WTC11 (cell line): ENCODE measurements around the gene PF4V1. TPM values are rescaled to one million over a fixed set of nuclear protein-coding genes. Genes with fewer than 3 reads are reported as not detected.

Experiments
- ATAC-seq: fragments of 200-7000 bp; cut with Tn5 transposase; 2 replicates; pipeline ENCODE4 v1.10.0; 2021; ENCODE audit warnings: mild to moderate bottlenecking, moderate library complexity
- CTCF ChIA-PET: fragments of 300-600 bp; sonication (Branson Sonifier 250); formaldehyde crosslinking; loops from one replicate; lab custom pipeline; 2021; ENCODE audit warnings: antibody characterized with exemption; lab: Charles Lee
- POLR2A ChIA-PET: fragments of 350-600 bp; sonication (Branson Sonifier 250); formaldehyde crosslinking; loops from one replicate; lab custom pipeline; 2021; ENCODE audit warnings: antibody characterized with exemption; lab: Charles Lee
- DNase-seq: peaks from one replicate; pipeline ENCODE4 v3.0.0; 2021; ENCODE audit warnings: low spot score
- H3K27ac Mint-ChIP-seq: 2 replicates; pipeline ENCODE4 v1.8.0; 2021; ENCODE audit warnings: mixed read lengths
- H3K27me3 Mint-ChIP-seq: 2 replicates; pipeline ENCODE4 v1.8.0; 2021; ENCODE audit warnings: low read depth, mild to moderate bottlenecking, moderate library complexity, mixed read lengths
- H3K36me3 Mint-ChIP-seq: 2 replicates; pipeline ENCODE4 v1.8.0; 2021; ENCODE audit warnings: mixed read lengths
- H3K4me1 Mint-ChIP-seq: 2 replicates; pipeline ENCODE4 v1.8.0; 2022; ENCODE audit warnings: mixed read lengths
- H3K4me3 Mint-ChIP-seq: 2 replicates; pipeline ENCODE4 v1.8.0; 2021; ENCODE audit warnings: mild to moderate bottlenecking, moderate library complexity, mixed read lengths
- H3K9me3 Mint-ChIP-seq: 2 replicates; pipeline ENCODE4 v1.8.0; 2021; ENCODE audit warnings: mixed read lengths
- FOXK1 ChIP-seq: sonication (generic); formaldehyde crosslinking; IDR thresholded peaks from 2 replicates; pipeline ENCODE4 v1.8.0; 2022; ENCODE audit warnings: mild to moderate bottlenecking, moderate library complexity, missing genetic modification reagents
- JAZF1 ChIP-seq: fragments of 250-450 bp; sonication (Bioruptor Pico); IDR thresholded peaks from 2 replicates; pipeline ENCODE4 v1.9.0; 2021; ENCODE audit warnings: moderate library complexity, mild to moderate bottlenecking, inconsistent platforms
- MXD4 ChIP-seq: fragments of 250-450 bp; sonication (Bioruptor Pico); IDR thresholded peaks from 2 replicates; pipeline ENCODE4 v1.8.0; 2021; ENCODE audit warnings: mild to moderate bottlenecking, moderate library complexity, borderline replicate concordance
- MYBL2 ChIP-seq: sonication (generic); formaldehyde crosslinking; IDR thresholded peaks from 2 replicates; pipeline ENCODE4 v1.8.1; 2023; ENCODE audit warnings: mild to moderate bottlenecking, moderate library complexity, missing genetic modification reagents
- NFE2L1 ChIP-seq: sonication (generic); formaldehyde crosslinking; IDR thresholded peaks from 2 replicates; pipeline ENCODE4 v1.8.1; 2023; ENCODE audit warnings: missing genetic modification reagents
- PRRX2 ChIP-seq: fragments of 250-450 bp; sonication (Bioruptor Pico); IDR thresholded peaks from 2 replicates; pipeline ENCODE4 v1.8.0; 2021; ENCODE audit warnings: mild to moderate bottlenecking
- SMAD3 ChIP-seq: sonication (generic); formaldehyde crosslinking; IDR thresholded peaks from 2 replicates; pipeline ENCODE4 v1.8.0; 2022; ENCODE audit warnings: missing genetic modification reagents, mild to moderate bottlenecking, borderline replicate concordance
- SMAD4 ChIP-seq: sonication (generic); formaldehyde crosslinking; IDR thresholded peaks from 2 replicates; pipeline ENCODE4 v1.8.0; 2022; ENCODE audit warnings: mild to moderate bottlenecking, missing genetic modification reagents
- TEAD4 ChIP-seq: sonication (generic); formaldehyde crosslinking; IDR thresholded peaks from 2 replicates; pipeline ENCODE4 v1.8.0; 2022; ENCODE audit warnings: mild to moderate bottlenecking, missing genetic modification reagents
- ZNF121 ChIP-seq: sonication (generic); formaldehyde crosslinking; IDR thresholded peaks from 2 replicates; pipeline ENCODE4 v1.8.0; 2023; ENCODE audit warnings: missing genetic modification reagents
- total RNA-seq: library from RNA; stranded (reverse); gene quantifications from 3 replicates; pipeline ENCODE4 v1.2.3, GENCODE V29; 2021
- TF ChIP-seq, protein P1 (sequence below): sonication (generic); formaldehyde crosslinking; IDR thresholded peaks from 2 replicates; pipeline ENCODE4 v1.8.0; 2022; ENCODE audit warnings: missing genetic modification reagents
- TF ChIP-seq, protein P2 (sequence below): fragments of 250-450 bp; sonication (Bioruptor Pico); conservative IDR thresholded peaks from 2 replicates; pipeline ENCODE4 v1.9.0; 2021; ENCODE audit warnings: mild to moderate bottlenecking
- TF ChIP-seq, protein P3 (sequence below): sonication (generic); formaldehyde crosslinking; IDR thresholded peaks from 2 replicates; pipeline ENCODE4 v1.8.1; 2022; ENCODE audit warnings: low read depth, mild to moderate bottlenecking, moderate library complexity, missing genetic modification reagents, borderline replicate concordance
- TF ChIP-seq, protein P4 (sequence below): sonication (generic); formaldehyde crosslinking; IDR thresholded peaks from 2 replicates; pipeline ENCODE4 v1.8.0; 2023; ENCODE audit warnings: missing genetic modification reagents, mild to moderate bottlenecking, borderline replicate concordance

PF4V1 gene
- total RNA-seq, 1 experiment from 2014 or later: not detected

DNA sequence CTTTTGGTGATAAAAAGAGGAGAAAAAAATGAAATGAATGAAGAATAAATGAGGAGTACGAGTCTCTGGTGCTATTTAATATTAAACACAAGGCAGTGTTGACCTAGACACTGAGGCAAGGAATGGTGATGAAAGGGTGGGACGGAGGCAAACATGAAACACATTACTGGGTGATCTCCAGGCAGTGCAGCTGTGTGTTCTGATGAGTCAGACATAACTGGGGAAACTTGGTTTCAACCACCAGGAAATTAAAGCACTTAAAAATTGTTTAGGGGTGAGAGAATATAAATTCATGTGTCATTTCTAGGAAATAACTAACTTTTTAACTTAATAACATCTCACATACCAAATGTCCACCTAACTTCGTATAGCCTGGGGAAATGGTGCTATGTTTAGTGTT, 36.3 kb upstream of the PF4V1 start:
- H3K4me3 Mint-ChIP-seq: no peak overlapping the region
- no peaks in the 10 kb centered on the region for H3K36me3 Mint-ChIP-seq
- no peaks in the 10 kb centered on the region for H3K27me3 Mint-ChIP-seq
- TF ChIP-seq, protein P1, sequence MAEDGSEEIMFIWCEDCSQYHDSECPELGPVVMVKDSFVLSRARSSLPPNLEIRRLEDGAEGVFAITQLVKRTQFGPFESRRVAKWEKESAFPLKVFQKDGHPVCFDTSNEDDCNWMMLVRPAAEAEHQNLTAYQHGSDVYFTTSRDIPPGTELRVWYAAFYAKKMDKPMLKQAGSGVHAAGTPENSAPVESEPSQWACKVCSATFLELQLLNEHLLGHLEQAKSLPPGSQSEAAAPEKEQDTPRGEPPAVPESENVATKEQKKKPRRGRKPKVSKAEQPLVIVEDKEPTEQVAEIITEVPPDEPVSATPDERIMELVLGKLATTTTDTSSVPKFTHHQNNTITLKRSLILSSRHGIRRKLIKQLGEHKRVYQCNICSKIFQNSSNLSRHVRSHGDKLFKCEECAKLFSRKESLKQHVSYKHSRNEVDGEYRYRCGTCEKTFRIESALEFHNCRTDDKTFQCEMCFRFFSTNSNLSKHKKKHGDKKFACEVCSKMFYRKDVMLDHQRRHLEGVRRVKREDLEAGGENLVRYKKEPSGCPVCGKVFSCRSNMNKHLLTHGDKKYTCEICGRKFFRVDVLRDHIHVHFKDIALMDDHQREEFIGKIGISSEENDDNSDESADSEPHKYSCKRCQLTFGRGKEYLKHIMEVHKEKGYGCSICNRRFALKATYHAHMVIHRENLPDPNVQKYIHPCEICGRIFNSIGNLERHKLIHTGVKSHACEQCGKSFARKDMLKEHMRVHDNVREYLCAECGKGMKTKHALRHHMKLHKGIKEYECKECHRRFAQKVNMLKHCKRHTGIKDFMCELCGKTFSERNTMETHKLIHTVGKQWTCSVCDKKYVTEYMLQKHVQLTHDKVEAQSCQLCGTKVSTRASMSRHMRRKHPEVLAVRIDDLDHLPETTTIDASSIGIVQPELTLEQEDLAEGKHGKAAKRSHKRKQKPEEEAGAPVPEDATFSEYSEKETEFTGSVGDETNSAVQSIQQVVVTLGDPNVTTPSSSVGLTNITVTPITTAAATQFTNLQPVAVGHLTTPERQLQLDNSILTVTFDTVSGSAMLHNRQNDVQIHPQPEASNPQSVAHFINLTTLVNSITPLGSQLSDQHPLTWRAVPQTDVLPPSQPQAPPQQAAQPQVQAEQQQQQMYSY (CRISPR knock-in tag): no peak
- TF ChIP-seq, protein P2, sequence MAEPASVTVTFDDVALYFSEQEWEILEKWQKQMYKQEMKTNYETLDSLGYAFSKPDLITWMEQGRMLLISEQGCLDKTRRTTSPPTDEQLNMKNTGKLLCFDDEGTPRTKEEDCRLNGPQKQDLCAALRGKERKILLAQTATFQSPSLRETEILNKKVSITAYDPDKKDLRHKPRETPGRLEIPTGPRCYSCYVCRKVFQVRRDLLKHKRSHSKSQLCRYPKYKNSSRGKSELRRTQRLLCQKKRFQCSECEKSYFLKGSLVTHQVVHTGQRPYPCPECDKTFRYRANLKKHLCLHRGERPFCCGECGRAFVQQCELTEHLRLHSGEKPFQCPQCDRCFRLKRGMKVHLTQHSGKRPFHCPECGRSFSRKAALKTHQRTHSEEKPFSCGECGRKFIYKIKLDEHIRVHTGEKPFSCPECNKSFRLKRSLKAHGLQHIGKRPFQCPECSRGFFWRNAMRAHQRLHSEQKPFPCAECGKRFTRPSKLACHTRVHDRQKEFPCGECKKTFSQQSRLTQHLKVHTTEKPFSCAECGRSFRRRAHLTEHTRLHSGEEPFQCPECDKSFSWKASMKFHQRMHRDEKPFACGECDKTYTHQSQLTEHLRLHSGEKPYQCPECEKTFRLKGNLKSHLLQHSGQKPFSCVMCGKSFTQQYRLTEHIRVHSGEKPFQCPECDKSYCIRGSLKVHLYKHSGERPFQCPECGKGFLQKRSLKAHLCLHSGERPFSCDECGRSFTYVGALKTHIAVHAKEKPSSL (CRISPR knock-in tag): no peak
- TF ChIP-seq ZNF121 (CRISPR knock-in tag): no peak
- TF ChIP-seq, all 79 proteins: peak for 0
- H3K9me3 Mint-ChIP-seq: peaks cover 7% of the 10 kb centered on the region
- ChIA-PET POLR2A (no interaction called here), CTCF (no interaction called here)
- ATAC-seq (no peak), DNase-seq (no peak)
- H3K4me1 Mint-ChIP-seq: peaks cover 23% of the 10 kb centered on the region
- H3K27ac Mint-ChIP-seq: no peak overlapping the region

DNA sequence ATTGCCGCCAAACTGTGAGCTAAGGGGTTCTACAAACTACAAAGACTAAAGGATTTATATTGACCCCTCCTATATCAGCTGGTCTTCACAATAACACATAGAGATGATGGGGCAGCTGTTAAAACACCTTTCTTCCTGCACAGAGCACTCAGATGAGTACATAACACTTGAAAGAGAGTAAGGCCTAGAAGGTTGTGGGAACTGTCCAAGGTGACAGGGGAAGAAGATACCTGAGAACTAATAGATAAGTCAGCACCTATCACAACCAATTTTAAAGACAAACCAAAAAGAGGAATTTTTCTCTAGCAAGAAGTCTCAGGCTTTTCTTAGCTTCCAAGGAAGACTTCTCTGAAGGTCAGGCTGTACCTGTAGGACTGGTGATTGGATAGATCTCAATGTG, 35.8 kb upstream of the PF4V1 start:
- TF ChIP-seq, protein P3, sequence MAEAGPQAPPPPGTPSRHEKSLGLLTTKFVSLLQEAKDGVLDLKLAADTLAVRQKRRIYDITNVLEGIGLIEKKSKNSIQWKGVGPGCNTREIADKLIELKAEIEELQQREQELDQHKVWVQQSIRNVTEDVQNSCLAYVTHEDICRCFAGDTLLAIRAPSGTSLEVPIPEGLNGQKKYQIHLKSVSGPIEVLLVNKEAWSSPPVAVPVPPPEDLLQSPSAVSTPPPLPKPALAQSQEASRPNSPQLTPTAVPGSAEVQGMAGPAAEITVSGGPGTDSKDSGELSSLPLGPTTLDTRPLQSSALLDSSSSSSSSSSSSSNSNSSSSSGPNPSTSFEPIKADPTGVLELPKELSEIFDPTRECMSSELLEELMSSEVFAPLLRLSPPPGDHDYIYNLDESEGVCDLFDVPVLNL (CRISPR knock-in tag): no peak
- no peak for TF ChIP-seq MYBL2 (CRISPR knock-in tag)
- TF ChIP-seq MXD4: no peak
- TF ChIP-seq, protein P4, sequence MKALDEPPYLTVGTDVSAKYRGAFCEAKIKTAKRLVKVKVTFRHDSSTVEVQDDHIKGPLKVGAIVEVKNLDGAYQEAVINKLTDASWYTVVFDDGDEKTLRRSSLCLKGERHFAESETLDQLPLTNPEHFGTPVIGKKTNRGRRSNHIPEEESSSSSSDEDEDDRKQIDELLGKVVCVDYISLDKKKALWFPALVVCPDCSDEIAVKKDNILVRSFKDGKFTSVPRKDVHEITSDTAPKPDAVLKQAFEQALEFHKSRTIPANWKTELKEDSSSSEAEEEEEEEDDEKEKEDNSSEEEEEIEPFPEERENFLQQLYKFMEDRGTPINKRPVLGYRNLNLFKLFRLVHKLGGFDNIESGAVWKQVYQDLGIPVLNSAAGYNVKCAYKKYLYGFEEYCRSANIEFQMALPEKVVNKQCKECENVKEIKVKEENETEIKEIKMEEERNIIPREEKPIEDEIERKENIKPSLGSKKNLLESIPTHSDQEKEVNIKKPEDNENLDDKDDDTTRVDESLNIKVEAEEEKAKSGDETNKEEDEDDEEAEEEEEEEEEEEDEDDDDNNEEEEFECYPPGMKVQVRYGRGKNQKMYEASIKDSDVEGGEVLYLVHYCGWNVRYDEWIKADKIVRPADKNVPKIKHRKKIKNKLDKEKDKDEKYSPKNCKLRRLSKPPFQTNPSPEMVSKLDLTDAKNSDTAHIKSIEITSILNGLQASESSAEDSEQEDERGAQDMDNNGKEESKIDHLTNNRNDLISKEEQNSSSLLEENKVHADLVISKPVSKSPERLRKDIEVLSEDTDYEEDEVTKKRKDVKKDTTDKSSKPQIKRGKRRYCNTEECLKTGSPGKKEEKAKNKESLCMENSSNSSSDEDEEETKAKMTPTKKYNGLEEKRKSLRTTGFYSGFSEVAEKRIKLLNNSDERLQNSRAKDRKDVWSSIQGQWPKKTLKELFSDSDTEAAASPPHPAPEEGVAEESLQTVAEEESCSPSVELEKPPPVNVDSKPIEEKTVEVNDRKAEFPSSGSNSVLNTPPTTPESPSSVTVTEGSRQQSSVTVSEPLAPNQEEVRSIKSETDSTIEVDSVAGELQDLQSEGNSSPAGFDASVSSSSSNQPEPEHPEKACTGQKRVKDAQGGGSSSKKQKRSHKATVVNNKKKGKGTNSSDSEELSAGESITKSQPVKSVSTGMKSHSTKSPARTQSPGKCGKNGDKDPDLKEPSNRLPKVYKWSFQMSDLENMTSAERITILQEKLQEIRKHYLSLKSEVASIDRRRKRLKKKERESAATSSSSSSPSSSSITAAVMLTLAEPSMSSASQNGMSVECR (CRISPR knock-in tag): no peak
- no peak for TF ChIP-seq JAZF1 (CRISPR knock-in tag)
- no peak for TF ChIP-seq TEAD4
- no peak for TF ChIP-seq FOXK1 (CRISPR knock-in tag)
- TF ChIP-seq PRRX2 (CRISPR knock-in tag): no peak
- TF ChIP-seq NFE2L1 (CRISPR knock-in tag): no peak
- TF ChIP-seq ZNF121 (CRISPR knock-in tag): no peak
- TF ChIP-seq SMAD3: no peak
- no peak for TF ChIP-seq SMAD4 (CRISPR knock-in tag)
- peaks cover 23% of the 10 kb centered on the region for H3K4me1 Mint-ChIP-seq
- ChIA-PET POLR2A (no interaction called here), CTCF (no interaction called here)
- H3K36me3 Mint-ChIP-seq: no peaks in the 10 kb centered on the region
- H3K27me3 Mint-ChIP-seq: no peaks in the 10 kb centered on the region
- H3K27ac Mint-ChIP-seq: no peak overlapping the region
- peaks cover 7% of the 10 kb centered on the region for H3K9me3 Mint-ChIP-seq
- no peak for DNase-seq
- no peak overlapping the region for H3K4me3 Mint-ChIP-seq
- ATAC-seq: peak; percentile 28; the same call in 1 of the 2 replicates
